ENCODE data around the gene HELZ2.

Gene HELZ2

DNA sequence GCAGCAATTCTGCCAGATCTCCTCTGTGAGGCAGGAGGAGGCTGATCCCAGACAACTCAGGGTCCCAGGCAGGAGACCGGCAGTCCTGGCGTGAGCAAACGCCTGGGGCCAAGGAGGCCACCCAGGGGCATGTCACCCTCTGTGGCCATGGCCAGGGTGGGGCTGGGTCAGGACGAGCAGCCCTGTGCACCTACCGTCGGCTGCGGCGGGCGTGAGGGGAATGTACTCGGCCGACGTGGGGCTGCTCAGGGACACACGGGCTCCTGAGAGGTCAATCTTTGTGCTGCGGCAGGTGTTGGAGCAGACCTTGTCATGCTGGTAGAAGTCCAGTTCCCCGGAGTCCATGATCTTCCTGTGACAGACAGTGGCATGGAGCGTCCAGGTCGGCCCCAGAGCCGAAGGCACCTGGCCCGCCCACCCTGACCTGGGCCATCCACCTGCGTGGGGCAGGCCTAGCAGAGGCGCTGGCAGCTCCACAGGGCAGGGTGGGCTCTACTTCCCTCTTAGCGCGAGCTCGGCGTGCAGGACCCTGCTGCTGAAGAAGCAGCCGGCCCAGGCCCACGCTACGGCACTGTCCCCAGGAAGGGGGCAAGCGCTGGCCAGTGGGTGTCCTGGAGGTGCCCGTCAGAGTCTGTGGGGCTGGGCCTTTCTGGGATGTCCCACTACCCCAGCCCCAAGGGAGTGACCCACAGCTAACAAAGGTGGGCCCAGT is 21.5 kb upstream of the HELZ2 start:
- H3K9ac ChIP-seq (ENCODE audit: low read depth, low read length) = no peak overlapping the region
- H3K36me3 ChIP-seq (ENCODE audit: insufficient read depth, low read length) = peaks cover 43% of the 10 kb centered on the region
- no peak overlapping the region for H3K4me2 ChIP-seq (ENCODE audit: low read length)
- no peak overlapping the region for H3K4me3 ChIP-seq (ENCODE audit: low read length)
- no peaks in the 10 kb centered on the region for H3K9me3 ChIP-seq (replicated peaks; ENCODE audit: low read length)
- H3K4me1 ChIP-seq (ENCODE audit: control insufficient read depth, insufficient read depth, low read length) = peaks cover 15% of the 10 kb centered on the region
- no peaks in the 10 kb centered on the region for H3K27me3 ChIP-seq (ENCODE audit: control insufficient read depth, insufficient read depth, low read length)

DNA sequence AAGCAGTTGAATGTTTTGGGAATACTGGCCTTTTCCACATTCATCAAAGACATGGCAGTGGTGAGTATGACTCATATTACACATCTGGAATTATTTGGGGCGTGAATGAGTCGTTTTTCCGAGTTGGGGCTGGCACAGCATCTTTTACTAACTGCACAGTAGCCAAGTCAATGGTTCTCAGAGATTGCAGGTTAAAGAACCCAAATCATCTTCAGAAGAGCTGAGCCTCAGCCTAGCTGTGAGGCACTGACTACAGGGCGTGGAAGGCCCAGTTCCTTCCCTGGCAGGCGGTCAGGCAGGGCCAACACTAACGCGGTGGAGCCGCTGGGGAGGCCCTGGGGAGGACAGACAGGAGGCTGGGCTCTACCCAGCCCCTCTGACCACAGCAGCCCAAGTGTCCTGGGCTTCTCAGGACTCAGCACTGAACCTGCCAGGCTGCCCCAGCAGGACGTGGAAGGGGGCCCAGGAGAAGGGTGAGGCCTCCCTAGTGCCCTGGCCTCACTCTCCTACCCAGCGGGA is 20.1 kb upstream of the HELZ2 start:
- H3K36me3 ChIP-seq (ENCODE audit: insufficient read depth, low read length) = peaks cover 35% of the 10 kb centered on the region
- H3K4me1 ChIP-seq (ENCODE audit: control insufficient read depth, insufficient read depth, low read length) = peaks cover 6% of the 10 kb centered on the region
- H3K9ac ChIP-seq (ENCODE audit: low read depth, low read length) = no peak overlapping the region
- H3K27me3 ChIP-seq (ENCODE audit: control insufficient read depth, insufficient read depth, low read length) = no peaks in the 10 kb centered on the region
- H3K4me2 ChIP-seq (ENCODE audit: low read length) = no peak overlapping the region
- no peaks in the 10 kb centered on the region for H3K9me3 ChIP-seq (replicated peaks; ENCODE audit: low read length)
- no peak overlapping the region for H3K4me3 ChIP-seq (ENCODE audit: low read length)

DNA sequence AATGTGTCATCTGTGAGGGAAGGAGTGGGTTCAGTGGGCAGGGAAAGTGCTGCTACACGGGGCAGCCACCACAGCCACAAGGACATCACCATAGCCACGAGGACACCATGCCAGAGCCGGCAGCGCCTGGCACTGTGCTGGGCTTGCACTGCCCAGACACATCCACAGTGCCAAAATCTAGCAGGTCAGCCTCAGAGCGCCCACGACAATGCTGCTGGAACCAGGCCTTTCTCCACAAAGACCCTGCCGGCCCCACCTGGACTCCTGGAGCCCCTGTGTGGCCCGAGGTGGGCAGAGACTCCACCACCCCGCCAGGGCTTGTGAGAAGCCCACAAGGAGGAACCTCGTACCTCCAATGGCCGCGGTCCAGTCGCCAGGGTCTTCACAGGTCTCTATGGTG is 18.6 kb upstream of the HELZ2 start:
- Histone ChIP-seq H3K36me3 (ENCODE audit: insufficient read depth, low read length) (peaks cover 24% of the 10 kb centered on the region), H3K4me2 (ENCODE audit: low read length) (no peak overlapping the region), H3K9me3 (replicated peaks; ENCODE audit: low read length) (no peaks in the 10 kb centered on the region), H3K4me1 (ENCODE audit: control insufficient read depth, insufficient read depth, low read length) (peaks cover 6% of the 10 kb centered on the region), H3K9ac (ENCODE audit: low read depth, low read length) (no peak overlapping the region), H3K27me3 (ENCODE audit: control insufficient read depth, insufficient read depth, low read length) (no peaks in the 10 kb centered on the region), H3K4me3 (ENCODE audit: low read length) (no peak overlapping the region)

DNA sequence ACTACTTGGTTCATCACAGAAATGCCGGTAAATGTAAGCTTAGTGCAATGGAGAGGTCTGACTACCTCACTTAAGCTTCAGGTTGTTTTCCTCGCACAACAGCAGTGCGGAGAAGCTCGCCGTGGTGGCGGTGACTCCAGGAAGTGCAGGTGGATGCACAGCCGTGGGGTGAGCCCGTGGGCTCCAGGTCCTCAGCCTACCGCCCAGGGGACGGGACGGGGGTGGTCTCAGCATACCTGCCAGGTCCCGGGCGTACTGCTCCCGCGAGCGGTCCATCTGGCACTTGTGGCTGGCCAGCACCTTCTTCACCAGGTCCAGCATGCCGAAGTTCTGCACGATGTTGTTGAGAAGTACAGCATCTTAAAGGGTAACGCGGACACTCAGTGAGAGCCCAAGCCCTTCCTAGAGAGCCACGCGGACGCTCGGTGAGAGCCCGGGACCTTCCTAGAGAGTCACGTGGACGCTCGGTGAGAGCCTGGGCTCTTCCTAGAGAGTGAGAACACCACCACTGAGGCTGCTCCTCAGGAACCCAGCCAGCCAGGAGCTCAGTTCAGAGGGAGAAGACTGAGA is 17.8 kb upstream of the HELZ2 start:
- Histone ChIP-seq H3K27me3 (ENCODE audit: control insufficient read depth, insufficient read depth, low read length) (no peaks in the 10 kb centered on the region), H3K4me2 (ENCODE audit: low read length) (no peak overlapping the region), H3K4me1 (ENCODE audit: control insufficient read depth, insufficient read depth, low read length) (peaks cover 6% of the 10 kb centered on the region), H3K9ac (ENCODE audit: low read depth, low read length) (no peak overlapping the region), H3K9me3 (replicated peaks; ENCODE audit: low read length) (no peaks in the 10 kb centered on the region), H3K4me3 (ENCODE audit: low read length) (no peak overlapping the region), H3K36me3 (ENCODE audit: insufficient read depth, low read length) (peaks cover 24% of the 10 kb centered on the region)

DNA sequence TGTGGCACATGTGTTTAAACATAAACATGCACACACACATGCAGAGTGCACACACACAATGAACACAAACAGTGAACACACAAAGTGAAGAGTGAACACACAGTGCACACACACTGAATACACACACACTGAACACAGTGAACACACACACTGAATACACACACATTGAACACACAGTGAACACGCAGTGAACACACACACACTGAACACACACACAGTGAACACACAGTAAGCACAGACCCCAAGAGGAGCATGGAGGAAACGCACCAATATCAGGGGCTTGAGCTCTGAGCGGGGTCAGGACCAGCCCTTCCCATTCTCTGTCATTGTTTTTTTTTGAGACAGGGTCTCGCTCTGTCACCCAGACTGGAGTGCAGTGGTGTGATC is 17.1 kb upstream of the HELZ2 start:
- Histone ChIP-seq H3K9me3 (replicated peaks; ENCODE audit: low read length) (no peaks in the 10 kb centered on the region), H3K36me3 (ENCODE audit: insufficient read depth, low read length) (peaks cover 19% of the 10 kb centered on the region), H3K4me3 (ENCODE audit: low read length) (no peak overlapping the region), H3K4me1 (ENCODE audit: control insufficient read depth, insufficient read depth, low read length) (peaks cover 6% of the 10 kb centered on the region), H3K27me3 (ENCODE audit: control insufficient read depth, insufficient read depth, low read length) (no peaks in the 10 kb centered on the region), H3K4me2 (ENCODE audit: low read length) (no peak overlapping the region), H3K9ac (ENCODE audit: low read depth, low read length) (no peak overlapping the region)

DNA sequence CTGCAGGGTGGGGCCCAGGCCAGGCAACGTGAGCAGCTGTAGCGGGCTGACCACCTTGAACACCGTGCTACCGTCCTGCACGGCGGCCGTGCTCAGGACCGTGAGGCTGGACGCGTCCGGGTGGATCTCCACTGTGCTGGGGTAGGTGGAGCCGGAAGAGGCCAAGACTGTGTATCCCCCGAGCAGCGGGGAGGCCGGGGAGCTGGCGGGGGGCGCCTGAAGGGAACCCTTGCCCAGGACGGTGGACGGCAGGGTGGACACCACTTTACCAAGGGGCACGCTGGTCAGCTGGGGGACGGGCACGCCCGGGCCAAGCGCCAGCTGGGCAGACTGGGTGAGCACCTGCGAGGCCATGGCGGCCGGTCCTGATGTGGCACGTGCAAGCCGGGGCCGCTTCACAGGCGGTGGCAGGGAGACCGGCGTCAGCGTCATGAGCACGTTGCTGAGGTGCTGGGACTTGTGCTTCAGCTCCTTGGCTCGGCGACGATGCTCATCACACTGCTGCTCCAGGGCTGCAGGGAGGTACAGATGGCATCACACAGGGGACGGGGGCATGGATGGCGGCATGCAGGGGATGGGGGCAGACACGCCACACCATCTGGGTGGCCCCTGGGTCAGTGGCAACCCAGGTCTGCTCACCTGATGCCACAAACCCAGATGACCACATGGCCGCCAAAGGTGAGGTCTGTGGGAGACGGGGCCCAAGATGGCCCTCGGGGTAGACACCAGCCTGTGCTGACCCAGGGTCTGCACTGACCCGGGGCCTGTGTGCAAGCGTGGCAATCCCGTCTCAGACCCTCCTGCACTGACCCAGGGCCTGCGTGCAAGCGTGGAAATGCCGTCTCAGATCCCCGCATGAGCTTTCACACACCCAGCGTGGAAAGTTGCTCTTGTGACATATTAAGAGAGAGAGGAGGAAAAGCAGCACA is 16.4 kb upstream of the HELZ2 start:
- H3K4me3 ChIP-seq (ENCODE audit: low read length) = no peak overlapping the region
- H3K27me3 ChIP-seq (ENCODE audit: control insufficient read depth, insufficient read depth, low read length) = no peaks in the 10 kb centered on the region
- H3K4me1 ChIP-seq (ENCODE audit: control insufficient read depth, insufficient read depth, low read length) = peaks cover 6% of the 10 kb centered on the region
- H3K4me2 ChIP-seq (ENCODE audit: low read length) = no peak overlapping the region
- no peaks in the 10 kb centered on the region for H3K9me3 ChIP-seq (replicated peaks; ENCODE audit: low read length)
- no peak overlapping the region for H3K9ac ChIP-seq (ENCODE audit: low read depth, low read length)
- peaks cover 18% of the 10 kb centered on the region for H3K36me3 ChIP-seq (ENCODE audit: insufficient read depth, low read length)

DNA sequence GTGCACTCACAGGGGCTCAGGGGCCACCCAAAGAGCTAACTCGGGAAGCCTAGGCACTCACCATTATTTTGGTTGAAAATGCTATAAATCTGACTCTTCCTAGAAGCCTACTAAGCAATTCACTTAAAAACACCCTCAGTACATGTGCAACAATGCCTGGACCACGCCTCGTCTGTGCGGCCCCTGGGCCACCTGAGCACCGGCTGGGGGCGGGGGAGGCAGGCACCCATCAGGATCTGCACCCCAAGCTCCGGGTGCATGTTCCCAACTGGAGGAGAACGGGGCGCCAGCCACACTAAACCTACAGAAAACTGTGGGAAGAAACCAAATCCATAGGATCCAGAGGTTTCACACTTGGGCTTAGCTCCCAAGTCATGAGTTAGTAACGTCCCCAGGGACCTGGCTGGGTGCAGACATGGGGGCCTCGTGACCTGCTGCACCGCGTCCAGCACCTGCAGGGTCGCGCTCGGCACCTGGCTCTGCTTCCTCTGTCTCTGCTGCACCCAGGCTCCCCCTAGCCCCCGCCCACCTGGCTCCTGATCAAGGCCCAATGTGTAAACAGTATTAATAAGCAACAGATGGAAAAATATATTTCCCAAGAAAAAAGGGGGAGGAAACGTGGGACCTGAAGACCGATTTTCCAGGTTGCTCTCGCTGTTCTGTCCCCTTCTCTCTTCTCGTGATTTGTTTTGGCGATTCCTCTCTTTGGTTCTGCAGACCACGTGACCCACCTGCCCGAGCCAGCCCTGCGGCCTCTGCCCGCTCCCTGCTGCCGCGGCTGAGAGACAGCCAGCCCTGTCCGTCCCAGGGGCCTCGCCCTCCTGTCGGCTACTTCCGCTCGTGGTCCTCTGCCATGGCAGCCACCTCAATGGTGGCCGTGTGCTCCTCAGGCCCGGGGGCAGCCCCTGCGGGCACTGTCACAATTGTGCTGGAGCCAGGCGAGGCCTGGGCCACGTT is 15.5 kb upstream of the HELZ2 start:
- Histone ChIP-seq H3K9me3 (replicated peaks; ENCODE audit: low read length) (no peaks in the 10 kb centered on the region), H3K9ac (ENCODE audit: low read depth, low read length) (no peak overlapping the region), H3K36me3 (ENCODE audit: insufficient read depth, low read length) (peaks cover 18% of the 10 kb centered on the region), H3K4me2 (ENCODE audit: low read length) (no peak overlapping the region), H3K4me1 (ENCODE audit: control insufficient read depth, insufficient read depth, low read length) (peaks cover 6% of the 10 kb centered on the region), H3K4me3 (ENCODE audit: low read length) (no peak overlapping the region), H3K27me3 (ENCODE audit: control insufficient read depth, insufficient read depth, low read length) (no peaks in the 10 kb centered on the region)

DNA sequence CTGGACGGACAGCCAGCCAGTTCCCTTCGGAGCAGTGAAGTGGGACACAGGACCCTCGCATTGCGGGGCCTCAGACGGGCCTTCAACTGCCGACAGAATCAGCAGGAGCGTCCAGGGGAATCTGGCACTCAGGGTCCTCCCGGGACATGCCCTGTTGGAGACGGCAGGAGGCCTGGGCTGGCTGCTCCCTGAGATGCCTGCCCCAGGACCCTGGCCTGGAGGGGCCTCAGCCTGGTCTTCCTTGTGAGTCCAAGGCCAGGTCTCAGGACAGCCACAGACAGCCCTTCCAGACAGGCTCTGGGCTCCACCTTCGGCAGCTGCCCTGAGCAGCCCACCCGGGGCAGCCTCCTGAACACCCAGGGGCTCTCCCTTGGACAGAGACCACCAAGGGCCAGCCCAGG is 14.6 kb upstream of the HELZ2 start:
- H3K4me1 ChIP-seq (ENCODE audit: control insufficient read depth, insufficient read depth, low read length) = no peaks in the 10 kb centered on the region
- no peaks in the 10 kb centered on the region for H3K9me3 ChIP-seq (replicated peaks; ENCODE audit: low read length)
- peaks cover 18% of the 10 kb centered on the region for H3K36me3 ChIP-seq (ENCODE audit: insufficient read depth, low read length)
- H3K9ac ChIP-seq (ENCODE audit: low read depth, low read length) = no peak overlapping the region
- H3K27me3 ChIP-seq (ENCODE audit: control insufficient read depth, insufficient read depth, low read length) = no peaks in the 10 kb centered on the region
- H3K4me2 ChIP-seq (ENCODE audit: low read length) = no peak overlapping the region
- no peak overlapping the region for H3K4me3 ChIP-seq (ENCODE audit: low read length)

DNA sequence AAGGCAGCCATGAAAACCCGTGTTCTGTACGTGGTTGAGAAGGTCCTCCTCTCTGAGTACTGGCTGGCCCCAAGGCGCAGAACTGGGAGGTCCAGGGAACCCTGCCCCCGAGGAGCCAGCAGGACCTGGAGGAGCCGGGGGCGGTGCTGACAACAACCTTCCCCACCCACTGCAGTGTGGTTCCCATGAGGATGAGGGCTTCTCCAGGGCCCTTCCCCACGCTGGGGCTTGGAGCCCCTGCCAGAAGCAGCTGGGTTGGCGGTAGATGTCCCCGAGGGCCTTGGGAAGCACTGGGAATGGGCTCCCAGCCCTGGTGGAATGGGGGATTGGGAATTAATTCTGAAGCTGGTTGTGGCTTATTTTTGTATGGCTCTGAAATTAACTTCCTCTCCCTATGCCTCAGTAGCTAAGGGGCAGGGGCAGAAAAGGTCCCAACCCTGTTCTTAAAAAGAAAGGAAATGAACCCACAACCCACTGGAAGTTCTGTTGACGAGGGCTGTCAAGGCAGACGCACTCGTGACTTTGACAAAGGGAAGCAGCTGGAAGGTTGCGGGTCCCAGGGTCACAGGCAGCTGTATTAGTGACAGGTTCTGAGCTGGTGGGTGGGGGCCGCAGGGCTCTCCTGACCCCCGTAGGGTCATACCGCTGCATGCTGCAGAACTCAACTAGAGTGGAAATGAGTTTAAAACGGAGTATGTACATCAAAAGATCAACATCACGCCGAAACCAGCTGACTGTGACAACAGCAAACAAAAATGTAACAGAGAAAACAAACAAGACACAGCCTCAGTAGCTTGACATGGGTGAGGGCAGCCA is 13.9 kb upstream of the HELZ2 start:
- Histone ChIP-seq H3K9ac (ENCODE audit: low read depth, low read length) (no peak overlapping the region), H3K27me3 (ENCODE audit: control insufficient read depth, insufficient read depth, low read length) (no peaks in the 10 kb centered on the region), H3K36me3 (ENCODE audit: insufficient read depth, low read length) (peaks cover 12% of the 10 kb centered on the region)

DNA sequence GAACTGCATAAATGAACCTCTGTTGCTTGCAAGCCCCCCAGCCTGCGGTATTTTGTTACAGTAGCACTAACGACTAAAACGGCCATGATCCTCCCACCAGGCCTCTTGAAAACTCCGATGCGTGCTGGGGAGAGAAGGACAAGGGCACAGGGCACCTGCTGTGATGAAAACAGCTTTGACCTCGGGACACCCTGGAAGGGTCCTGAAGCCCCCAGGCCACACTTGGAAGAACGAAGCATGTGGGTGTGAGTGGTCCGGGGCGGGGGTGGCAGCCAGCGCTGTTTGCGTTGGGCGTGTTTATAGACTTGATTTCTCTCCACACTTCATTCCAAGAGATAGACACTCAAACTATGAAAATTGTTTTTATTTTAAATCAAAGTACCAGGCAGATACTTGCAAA is 13.2 kb upstream of the HELZ2 start:
- H3K4me1 ChIP-seq (ENCODE audit: control insufficient read depth, insufficient read depth, low read length) = peaks cover 8% of the 10 kb centered on the region
- H3K36me3 ChIP-seq (ENCODE audit: insufficient read depth, low read length) = peaks cover 6% of the 10 kb centered on the region
- no peaks in the 10 kb centered on the region for H3K27me3 ChIP-seq (ENCODE audit: control insufficient read depth, insufficient read depth, low read length)
- H3K9ac ChIP-seq (ENCODE audit: low read depth, low read length) = no peak overlapping the region
- H3K4me3 ChIP-seq (ENCODE audit: low read length) = no peak overlapping the region
- H3K9me3 ChIP-seq (replicated peaks; ENCODE audit: low read length) = no peaks in the 10 kb centered on the region
- H3K4me2 ChIP-seq (ENCODE audit: low read length) = no peak overlapping the region

More for the DNA sequence above, 13.9 kb upstream of the HELZ2 start:
- Histone ChIP-seq H3K4me1 (ENCODE audit: control insufficient read depth, insufficient read depth, low read length) (peaks cover 4% of the 10 kb centered on the region), H3K4me3 (ENCODE audit: low read length) (no peak overlapping the region), H3K4me2 (ENCODE audit: low read length) (no peak overlapping the region), H3K9me3 (replicated peaks; ENCODE audit: low read length) (no peaks in the 10 kb centered on the region)

Measured in skeletal muscle satellite cell (primary cell).